Measurements from ENCODE around the gene TREX2.

DNA sequence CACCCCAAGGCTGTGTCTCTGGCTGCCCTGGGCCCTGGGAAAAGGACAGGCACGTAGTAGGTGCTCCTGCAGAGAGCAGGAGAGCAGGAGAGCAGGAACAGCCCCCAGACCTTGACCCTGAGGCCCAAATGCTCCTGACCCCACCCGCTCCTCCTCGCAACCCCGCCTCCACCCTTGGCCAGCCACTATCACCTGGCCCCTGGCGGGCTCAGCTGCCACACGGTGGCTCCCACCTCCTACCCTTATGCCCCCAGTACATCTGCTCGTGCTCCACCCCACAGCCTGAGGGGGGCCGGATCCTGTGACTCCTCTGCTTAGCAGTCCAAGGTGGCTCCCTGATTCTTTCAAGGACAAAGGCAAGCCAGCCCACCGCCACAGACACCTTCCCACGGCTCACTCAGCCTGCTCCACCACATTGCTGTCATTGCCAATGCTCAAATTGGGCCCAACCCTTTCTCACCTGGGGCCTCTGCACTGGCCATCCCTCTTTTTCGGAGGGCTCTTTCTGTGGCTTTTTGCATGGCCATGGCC is 30.0 kb upstream of the TREX2 start:
- TF ChIP-seq JUND (IDR thresholded peaks at IDR 0.05) = no peak
- TF ChIP-seq CTCF (IDR thresholded peaks at IDR 0.05) = no peak
- no peak for TF ChIP-seq POLR2AphosphoS5 (IDR thresholded peaks at IDR 0.05; ENCODE audit: low read depth, low read length)
- TF ChIP-seq FOXJ3 (CRISPR knock-in tag; IDR thresholded peaks at IDR 0.05) = no peak
- TF ChIP-seq RCOR1 (IDR thresholded peaks at IDR 0.05; ENCODE audit: low read length) = no peak
- TF ChIP-seq MXI1 (IDR thresholded peaks at IDR 0.05; ENCODE audit: low read depth, low read length) = no peak
- no peak for TF ChIP-seq RFX5 (IDR thresholded peaks at IDR 0.05; ENCODE audit: low read length)
- no peak for TF ChIP-seq TCF12 (IDR thresholded peaks at IDR 0.05)
- no peak for TF ChIP-seq GABPA (IDR thresholded peaks at IDR 0.05; ENCODE audit: low read depth)
